HG03558 (cell line): ENCODE results near the gene ABHD8.

Source experiments
- ATAC-seq: cut with Tn5 transposase; IDR thresholded peaks from one replicate; pipeline ENCODE4 v1.9.1; 2021; ENCODE audit warnings: moderate number of reproducible peaks; ENCODE audit not compliant: unreplicated experiment; ENCODE audit errors: extremely low read depth

Gene ABHD8

DNA sequence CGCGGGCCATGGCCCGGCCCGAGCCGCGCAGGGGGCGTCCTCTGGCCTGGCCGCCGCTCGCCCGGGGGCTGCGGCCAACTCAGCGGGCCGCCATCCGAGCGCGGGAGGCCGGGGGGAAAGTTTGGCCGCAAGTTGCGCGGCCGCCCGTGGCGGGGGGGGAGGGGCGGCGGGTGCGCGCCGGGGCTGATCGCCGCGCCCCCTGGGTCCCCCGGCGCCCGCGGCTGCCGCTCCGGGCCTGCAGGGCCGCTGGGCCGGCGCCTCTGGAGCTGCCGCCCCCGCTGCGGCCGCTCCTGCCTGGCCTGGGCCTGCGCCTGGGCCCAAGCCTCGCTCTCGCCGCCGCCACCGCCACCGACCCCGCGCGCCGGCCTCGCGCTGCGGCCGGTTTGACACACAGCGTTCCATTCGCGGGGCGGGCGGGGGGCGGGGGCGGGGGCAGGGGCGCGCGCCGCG, 57.7 kb downstream of the ABHD8 start, which contains the start of gene NR2F6:
Gene NR2F6 (minus strand): TSS at position 385 of the 450 bp plus-strand sequence. CDS start 699 bp downstream, outside the sequence.
- ATAC-seq = no peak

DNA sequence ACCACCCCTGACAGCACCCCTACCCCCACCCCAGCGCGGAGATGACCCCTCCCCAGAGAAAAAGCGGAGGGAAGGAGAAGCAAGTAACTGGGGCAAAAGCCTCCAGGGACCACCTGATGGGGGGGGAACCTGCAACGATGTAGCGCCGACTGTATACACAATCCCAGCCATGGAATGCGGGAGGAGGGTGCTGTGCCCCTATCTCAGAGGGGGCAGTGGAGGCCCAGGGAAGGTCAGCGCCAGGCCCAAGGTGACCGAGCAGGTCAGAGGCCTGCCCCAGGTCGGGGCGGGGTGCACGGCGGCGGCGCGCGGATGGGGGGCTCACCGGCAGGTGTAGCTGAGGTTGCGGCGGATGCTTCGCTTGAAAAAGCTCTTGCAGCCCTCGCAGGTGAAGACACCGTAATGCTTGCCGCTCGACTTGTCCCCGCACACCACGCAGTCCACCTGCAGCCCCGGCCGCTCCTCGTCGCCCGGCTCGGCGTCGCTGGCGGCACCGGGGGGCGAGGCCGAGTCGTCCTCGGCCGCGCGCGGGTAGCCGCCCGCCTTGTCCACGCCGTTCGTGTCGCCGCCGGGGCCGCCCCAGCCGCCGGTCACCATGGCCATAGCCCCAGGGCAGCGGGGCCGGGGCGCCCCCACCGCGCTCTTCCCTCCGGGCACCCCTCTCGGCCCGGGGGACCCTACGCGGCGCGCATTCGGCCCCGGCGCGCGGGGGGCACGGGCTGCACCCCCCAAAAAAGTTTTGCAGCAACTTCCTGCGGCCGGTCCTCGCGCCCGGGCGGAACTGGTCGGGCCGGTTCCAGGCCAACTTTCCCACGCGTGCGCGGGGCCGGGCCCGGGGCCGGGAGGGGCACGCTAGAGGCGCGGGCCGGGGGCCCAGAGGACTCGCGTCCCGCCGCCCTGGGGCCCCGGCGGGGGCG, 58.3 kb downstream of the ABHD8 start:
- ATAC-seq = no peak

DNA sequence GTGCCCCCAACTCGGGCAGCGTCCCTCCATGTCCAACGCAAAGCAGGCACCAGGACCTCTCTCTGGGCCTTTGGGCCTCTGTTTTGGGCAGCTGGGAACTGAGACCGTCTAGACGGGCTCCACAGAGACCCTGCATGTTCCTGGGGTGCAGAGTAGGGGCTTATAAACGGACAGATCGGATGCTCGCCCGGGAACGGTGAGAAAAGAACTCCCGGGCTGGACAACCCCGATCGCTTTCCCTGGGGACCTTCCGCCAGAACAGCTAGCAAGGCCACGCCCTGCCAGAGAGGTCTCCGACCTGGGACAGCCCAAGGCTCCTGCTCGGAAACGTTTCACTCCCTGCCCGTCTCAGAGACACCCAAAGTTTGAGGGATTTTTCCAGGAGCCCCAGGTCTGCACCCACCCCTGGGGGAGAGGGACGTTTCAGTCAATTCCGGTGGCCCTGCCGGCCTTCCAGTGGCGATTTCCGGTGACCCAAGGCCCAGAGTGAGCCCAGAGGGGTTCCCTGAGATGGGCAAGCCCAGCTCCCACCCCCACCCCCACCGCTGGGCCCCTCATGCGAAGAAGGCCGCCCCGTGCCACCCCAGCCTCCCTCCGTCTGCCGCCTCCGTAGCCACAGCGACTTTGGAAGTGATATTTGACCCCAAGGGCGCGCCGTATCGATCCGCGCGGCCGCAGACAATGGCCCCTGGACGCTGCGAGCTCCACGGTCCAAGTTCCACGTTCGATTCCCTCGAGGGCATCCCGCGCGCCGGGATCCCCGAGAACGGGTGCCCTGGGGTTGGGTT, 59.2 kb downstream of the ABHD8 start:
- ATAC-seq = no peak

DNA sequence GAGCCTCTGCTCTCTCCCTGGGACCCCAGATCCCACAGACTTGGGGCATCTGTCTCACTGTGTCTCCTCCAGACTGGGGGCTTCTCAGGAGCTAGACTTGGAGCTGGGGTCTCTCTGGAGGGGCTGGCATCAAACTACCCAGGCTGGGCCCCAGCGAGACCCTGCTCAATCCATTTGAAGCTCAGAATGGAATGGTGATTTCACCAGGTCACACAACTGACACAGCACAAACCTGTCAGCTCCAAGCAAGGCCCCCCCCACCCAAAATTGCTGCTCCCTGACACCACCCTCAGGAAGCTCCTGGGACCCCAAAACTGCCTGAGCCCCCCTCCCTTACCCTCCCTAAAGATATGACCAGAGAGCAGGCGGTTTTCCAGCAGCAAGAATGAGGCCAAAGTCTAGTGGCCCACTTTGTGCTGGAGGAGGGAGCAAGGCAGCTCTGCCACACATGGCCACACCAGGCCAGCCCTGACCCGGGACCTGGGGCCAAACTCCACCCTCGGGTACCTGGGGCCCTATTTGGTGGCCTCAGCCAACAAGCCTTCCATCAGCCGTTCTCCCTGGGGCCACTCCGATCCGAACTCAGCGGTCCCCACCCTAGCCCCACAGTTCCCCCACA, 59.9 kb downstream of the ABHD8 start:
- no peak for ATAC-seq

DNA sequence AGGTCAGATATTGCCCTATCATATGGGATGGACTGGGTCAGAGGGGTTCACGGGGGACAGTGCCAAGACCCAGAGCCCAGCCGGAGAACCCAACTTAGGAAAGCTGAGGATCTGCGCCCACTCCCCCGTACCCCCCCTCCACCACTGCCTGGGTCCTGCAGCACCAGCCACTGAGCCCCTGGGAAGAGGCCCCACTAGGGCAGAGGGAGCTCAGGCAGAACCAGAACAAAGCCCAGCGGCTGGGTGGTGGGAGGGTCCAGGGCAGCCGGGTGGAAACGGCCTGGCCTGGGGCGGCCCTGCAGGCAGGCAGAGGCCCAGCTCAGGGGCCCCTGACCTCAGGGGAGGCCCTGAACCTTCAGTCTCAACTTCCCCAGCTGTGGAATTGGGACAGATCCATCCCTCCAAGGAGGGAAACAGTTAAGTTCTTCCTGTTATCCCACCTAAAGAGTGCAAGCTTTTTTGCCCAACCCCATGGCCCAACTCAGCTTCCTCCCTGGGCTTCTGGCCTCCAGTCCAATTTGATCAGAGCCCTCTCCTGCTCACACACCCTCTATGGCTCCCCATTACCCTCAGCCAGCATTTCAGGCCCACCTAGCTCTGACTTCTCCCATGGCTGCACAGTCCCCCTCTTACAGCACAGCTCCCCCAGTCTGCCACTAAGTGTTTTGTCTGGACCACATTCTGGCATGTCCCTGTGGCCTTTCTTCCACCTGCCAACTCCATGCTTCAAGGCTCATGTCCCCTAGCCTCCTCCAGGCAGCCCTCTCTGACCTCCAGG, 60.6 kb downstream of the ABHD8 start:
- ATAC-seq = no peak
